ENCODE measurements around the gene TTR.

DNA sequence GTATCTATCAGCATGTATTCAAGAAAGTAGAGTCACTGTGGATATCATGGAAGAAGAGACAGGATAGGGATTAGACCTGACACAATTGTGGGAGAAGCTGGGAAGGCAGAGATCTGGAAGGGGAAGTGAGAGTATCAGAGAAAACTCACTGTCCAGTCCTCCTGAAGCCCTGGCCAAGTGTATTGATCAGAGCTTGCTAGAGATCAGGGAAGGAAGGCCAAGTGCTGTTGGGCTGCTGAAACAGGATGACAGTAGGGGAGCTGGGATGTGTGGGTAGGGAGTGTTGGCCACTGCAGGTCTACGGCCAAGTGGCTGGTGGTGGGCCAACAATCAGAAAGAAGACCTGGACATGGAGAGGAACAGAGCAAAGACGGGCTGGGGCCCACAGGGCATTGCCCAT is 26.3 kb upstream of the TTR start:
- TF ChIP-seq EZH2phosphoT487 (IDR thresholded peaks at IDR 0.05; ENCODE audit: borderline replicate concordance, low read depth) (no peak), TCF12 (IDR thresholded peaks at IDR 0.05) (no peak), GATA2 (CRISPR knock-in tag; IDR thresholded peaks at IDR 0.05) (no peak), SIN3A (IDR thresholded peaks at IDR 0.05; ENCODE audit: borderline replicate concordance, low read depth, low read length) (no peak), POLR2AphosphoS5 (IDR thresholded peaks at IDR 0.05; ENCODE audit: low read depth, low read length) (no peak), RAD21 (IDR thresholded peaks at IDR 0.05; ENCODE audit: low read length) (no peak), NRF1 (IDR thresholded peaks at IDR 0.05; ENCODE audit: low read depth, low read length) (no peak), RFX5 (IDR thresholded peaks at IDR 0.05; ENCODE audit: low read length) (no peak)
- TF ChIP-seq, protein P1, sequence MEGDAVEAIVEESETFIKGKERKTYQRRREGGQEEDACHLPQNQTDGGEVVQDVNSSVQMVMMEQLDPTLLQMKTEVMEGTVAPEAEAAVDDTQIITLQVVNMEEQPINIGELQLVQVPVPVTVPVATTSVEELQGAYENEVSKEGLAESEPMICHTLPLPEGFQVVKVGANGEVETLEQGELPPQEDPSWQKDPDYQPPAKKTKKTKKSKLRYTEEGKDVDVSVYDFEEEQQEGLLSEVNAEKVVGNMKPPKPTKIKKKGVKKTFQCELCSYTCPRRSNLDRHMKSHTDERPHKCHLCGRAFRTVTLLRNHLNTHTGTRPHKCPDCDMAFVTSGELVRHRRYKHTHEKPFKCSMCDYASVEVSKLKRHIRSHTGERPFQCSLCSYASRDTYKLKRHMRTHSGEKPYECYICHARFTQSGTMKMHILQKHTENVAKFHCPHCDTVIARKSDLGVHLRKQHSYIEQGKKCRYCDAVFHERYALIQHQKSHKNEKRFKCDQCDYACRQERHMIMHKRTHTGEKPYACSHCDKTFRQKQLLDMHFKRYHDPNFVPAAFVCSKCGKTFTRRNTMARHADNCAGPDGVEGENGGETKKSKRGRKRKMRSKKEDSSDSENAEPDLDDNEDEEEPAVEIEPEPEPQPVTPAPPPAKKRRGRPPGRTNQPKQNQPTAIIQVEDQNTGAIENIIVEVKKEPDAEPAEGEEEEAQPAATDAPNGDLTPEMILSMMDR (IDR thresholded peaks at IDR 0.05), result no peak
- TF ChIP-seq, protein P2, sequence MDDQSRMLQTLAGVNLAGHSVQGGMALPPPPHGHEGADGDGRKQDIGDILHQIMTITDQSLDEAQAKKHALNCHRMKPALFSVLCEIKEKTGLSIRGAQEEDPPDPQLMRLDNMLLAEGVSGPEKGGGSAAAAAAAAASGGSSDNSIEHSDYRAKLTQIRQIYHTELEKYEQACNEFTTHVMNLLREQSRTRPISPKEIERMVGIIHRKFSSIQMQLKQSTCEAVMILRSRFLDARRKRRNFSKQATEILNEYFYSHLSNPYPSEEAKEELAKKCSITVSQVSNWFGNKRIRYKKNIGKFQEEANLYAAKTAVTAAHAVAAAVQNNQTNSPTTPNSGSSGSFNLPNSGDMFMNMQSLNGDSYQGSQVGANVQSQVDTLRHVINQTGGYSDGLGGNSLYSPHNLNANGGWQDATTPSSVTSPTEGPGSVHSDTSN (IDR thresholded peaks at IDR 0.05), result no peak
- TF ChIP-seq, protein P3, sequence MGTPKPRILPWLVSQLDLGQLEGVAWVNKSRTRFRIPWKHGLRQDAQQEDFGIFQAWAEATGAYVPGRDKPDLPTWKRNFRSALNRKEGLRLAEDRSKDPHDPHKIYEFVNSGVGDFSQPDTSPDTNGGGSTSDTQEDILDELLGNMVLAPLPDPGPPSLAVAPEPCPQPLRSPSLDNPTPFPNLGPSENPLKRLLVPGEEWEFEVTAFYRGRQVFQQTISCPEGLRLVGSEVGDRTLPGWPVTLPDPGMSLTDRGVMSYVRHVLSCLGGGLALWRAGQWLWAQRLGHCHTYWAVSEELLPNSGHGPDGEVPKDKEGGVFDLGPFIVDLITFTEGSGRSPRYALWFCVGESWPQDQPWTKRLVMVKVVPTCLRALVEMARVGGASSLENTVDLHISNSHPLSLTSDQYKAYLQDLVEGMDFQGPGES (IDR thresholded peaks at IDR 0.05; ENCODE audit: low read depth, low read length), result no peak
- TF ChIP-seq, protein P4, sequence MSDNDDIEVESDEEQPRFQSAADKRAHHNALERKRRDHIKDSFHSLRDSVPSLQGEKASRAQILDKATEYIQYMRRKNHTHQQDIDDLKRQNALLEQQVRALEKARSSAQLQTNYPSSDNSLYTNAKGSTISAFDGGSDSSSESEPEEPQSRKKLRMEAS (IDR thresholded peaks at IDR 0.05; ENCODE audit: low read depth), result no peak
- TF ChIP-seq, protein P5, sequence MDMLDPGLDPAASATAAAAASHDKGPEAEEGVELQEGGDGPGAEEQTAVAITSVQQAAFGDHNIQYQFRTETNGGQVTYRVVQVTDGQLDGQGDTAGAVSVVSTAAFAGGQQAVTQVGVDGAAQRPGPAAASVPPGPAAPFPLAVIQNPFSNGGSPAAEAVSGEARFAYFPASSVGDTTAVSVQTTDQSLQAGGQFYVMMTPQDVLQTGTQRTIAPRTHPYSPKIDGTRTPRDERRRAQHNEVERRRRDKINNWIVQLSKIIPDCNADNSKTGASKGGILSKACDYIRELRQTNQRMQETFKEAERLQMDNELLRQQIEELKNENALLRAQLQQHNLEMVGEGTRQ (IDR thresholded peaks at IDR 0.05; ENCODE audit: borderline replicate concordance, low read depth, low read length), result no peak
